Keratinocyte (primary cell): ENCODE measurements around the gene KIRREL2. TPM values are rescaled to one million over a fixed set of nuclear protein-coding genes. Genes with fewer than 3 reads are reported as not detected.

ENCODE experiments used
- DNase-seq: peaks from one replicate; pipeline ENCODE4 v3.0.0-alpha.2; 2011; ENCODE audit warnings: low read depth, missing footprints, low spot score
- FAIRE-seq: peaks from 2 replicates; lab custom pipeline; 2011; peaks lifted over from hg19 to GRCh38; lab: Jason Lieb, UNC
- H2AFZ ChIP-seq: 2 replicates; pipeline ENCODE4 v1.6.0; 2012; ENCODE audit warnings: low read length, control low read depth, inconsistent platforms; ENCODE audit not compliant: control insufficient read depth
- H3K27ac ChIP-seq: 2 replicates; pipeline ENCODE4 v1.5.1; 2011; ENCODE audit warnings: low read length; ENCODE audit not compliant: control insufficient read depth, insufficient read depth
- H3K27me3 ChIP-seq: 3 replicates; pipeline ENCODE4 v1.6.0; 2011; ENCODE audit warnings: low read length; ENCODE audit not compliant: control insufficient read depth, insufficient read depth; ENCODE audit errors: extremely low read depth
- H3K36me3 ChIP-seq, 2 experiments: 2 replicates in 1 of 2; 3 replicates in 1 of 2; pipeline ENCODE4 v1.5.1; 2011; ENCODE audit warnings: low read length in 2 of 2, mild to moderate bottlenecking in 1 of 2; ENCODE audit not compliant: control insufficient read depth in 2 of 2, insufficient read depth in 2 of 2; ENCODE audit errors: extremely low read depth in 1 of 2
- H3K4me1 ChIP-seq: 3 replicates; pipeline ENCODE4 v1.5.1; 2011; ENCODE audit warnings: low read length; ENCODE audit not compliant: control insufficient read depth, insufficient read depth; ENCODE audit errors: extremely low read depth
- H3K4me2 ChIP-seq: 3 replicates; pipeline ENCODE4 v1.6.0; 2011; ENCODE audit warnings: low read depth, low read length; ENCODE audit not compliant: control insufficient read depth, insufficient read depth; ENCODE audit errors: extremely low read depth
- H3K4me3 ChIP-seq, 3 experiments: fragments of 200-600 bp in 1 of 3; sonication (generic) in 1 of 3; 2 replicates in 2 of 3; 3 replicates in 1 of 3; pipeline ENCODE4 v1.5.1; 2011 to 2016; ENCODE audit warnings: low read length in 3 of 3, mild to moderate bottlenecking in 3 of 3, control low read depth in 2 of 3, inconsistent platforms in 1 of 3, low read depth in 1 of 3, mixed read lengths in 1 of 3, mixed run types in 1 of 3, moderate library complexity in 1 of 3; ENCODE audit not compliant: control insufficient read depth in 2 of 3, insufficient read depth in 2 of 3; ENCODE audit errors: extremely low read depth in 1 of 3
- H3K79me2 ChIP-seq: 2 replicates; pipeline ENCODE4 v1.6.0; 2012; ENCODE audit warnings: low read length; ENCODE audit not compliant: control insufficient read depth, insufficient read depth
- H3K9ac ChIP-seq: 3 replicates; pipeline ENCODE4 v1.6.0; 2011; ENCODE audit warnings: low read length; ENCODE audit not compliant: control insufficient read depth, insufficient read depth; ENCODE audit errors: extremely low read depth
- H3K9me1 ChIP-seq: 3 replicates; pipeline ENCODE4 v1.6.0; 2011; ENCODE audit warnings: low read length; ENCODE audit not compliant: control insufficient read depth, insufficient read depth; ENCODE audit errors: extremely low read depth
- H3K9me3 ChIP-seq: 2 replicates; pipeline ENCODE4 v1.5.1; 2012; ENCODE audit warnings: low read depth, low read length; ENCODE audit not compliant: control insufficient read depth
- H4K20me1 ChIP-seq: 3 replicates; pipeline ENCODE4 v1.6.0; 2011; ENCODE audit warnings: low read length; ENCODE audit not compliant: control insufficient read depth, insufficient read depth; ENCODE audit errors: extremely low read depth
- CTCF ChIP-seq, 3 experiments: IDR thresholded peaks in 1 of 3; conservative IDR thresholded peaks in 1 of 3; optimal IDR thresholded peaks in 1 of 3; 2 replicates in 2 of 3; 3 replicates in 1 of 3; pipeline versions ENCODE3 to v1.5.1; 2011; ENCODE audit warnings: low read length in 3 of 3, mild to moderate bottlenecking in 3 of 3, moderate library complexity in 2 of 3, control low read depth in 1 of 3, inconsistent platforms in 1 of 3; ENCODE audit not compliant: insufficient read depth in 2 of 3; ENCODE audit errors: extremely low read depth in 1 of 3
- EZH2 ChIP-seq: IDR thresholded peaks from one replicate; pipeline ENCODE4 v1.6.1; 2012; ENCODE audit warnings: inconsistent platforms, mild to moderate bottlenecking, low read length, moderate library complexity
- dilution Hi-C: fragments of 300-500 bp; cut with MboI; formaldehyde crosslinking; loops from one replicate; pipeline ENCODE4 v1.7.0; 2020; ENCODE audit warnings: low sequenced_read_pairs; ENCODE audit not compliant: extremely low pct_ligation_motif_present
- polyA plus RNA-seq, 5 experiments: library from polyadenylated mRNA; depleted of rRNA in 3 of 5; stranded (reverse) in 3 of 5; stranded (forward) in 1 of 5; unstranded in 1 of 5; fragments of >200 nt; gene quantifications; 1 replicate in 1 of 5; 2 replicates in 3 of 5; 3 replicates in 1 of 5; pipeline versions ENCODE4 v1.2.1 to v1.2.3, GENCODE V29; 2011 to 2012; ENCODE audit warnings: missing spikeins in 2 of 5, low read depth in 1 of 5, low replicate concordance in 1 of 5

Gene KIRREL2
- polyA plus RNA-seq, 1 donor (not counting 4 experiments of a cell fraction or from before 2014, with no cell fraction given) = not detected

GRCh38 chr19:35828692-35829301, 27.9 kb upstream of the KIRREL2 start:
- Histone ChIP-seq H3K27me3 (no peaks in the 10 kb centered on the region), H3K27ac (no peak overlapping the region), H3K4me3 (no peak overlapping the region), H3K36me3 (no peaks in the 10 kb centered on the region), H3K9ac (no peak overlapping the region), H3K9me3 (no peaks in the 10 kb centered on the region), H3K79me2 (no peaks in the 10 kb centered on the region), H3K9me1 (no peaks in the 10 kb centered on the region), H3K4me2 (no peak overlapping the region), H2AFZ (no peak overlapping the region), H4K20me1 (no peaks in the 10 kb centered on the region), H3K4me1 (no peaks in the 10 kb centered on the region)
- TF ChIP-seq EZH2 (no peak), CTCF (optimal IDR thresholded peaks at IDR 0.05 in 1 of 3, IDR thresholded peaks at IDR 0.05 in 1 of 3, conservative IDR thresholded peaks at IDR 0.05 in 1 of 3; ENCODE audit: extremely low read depth in 1 of 3, insufficient read depth in 2 of 3, low read length in 3 of 3) (no peak)
- FAIRE-seq = peak; percentile 26
- no peak for DNase-seq
- dilution Hi-C loops = no loop called here

GRCh38 chr19:35830986-35831385, 25.7 kb upstream of the KIRREL2 start:
- H3K9me3 ChIP-seq = no peaks in the 10 kb centered on the region
- no peak overlapping the region for H3K4me3 ChIP-seq
- no peaks in the 10 kb centered on the region for H3K9me1 ChIP-seq
- no peak overlapping the region for H3K4me2 ChIP-seq
- H2AFZ ChIP-seq = no peak overlapping the region
- dilution Hi-C loops = no loop called here
- FAIRE-seq = no peak
- DNase-seq = no peak
- H4K20me1 ChIP-seq = no peaks in the 10 kb centered on the region
- H3K4me1 ChIP-seq = no peaks in the 10 kb centered on the region
- H3K79me2 ChIP-seq = no peaks in the 10 kb centered on the region
- no peak overlapping the region for H3K9ac ChIP-seq
- no peaks in the 10 kb centered on the region for H3K36me3 ChIP-seq
- TF ChIP-seq EZH2 (no peak), CTCF (optimal IDR thresholded peaks at IDR 0.05 in 1 of 3, IDR thresholded peaks at IDR 0.05 in 1 of 3, conservative IDR thresholded peaks at IDR 0.05 in 1 of 3; ENCODE audit: extremely low read depth in 1 of 3, insufficient read depth in 2 of 3, low read length in 3 of 3) (no peak)
- H3K27me3 ChIP-seq = peaks cover 4% of the 10 kb centered on the region
- H3K27ac ChIP-seq = no peak overlapping the region
